ENCODE data around the gene TM2D1. TPM values are rescaled to one million over a fixed set of nuclear protein-coding genes. Genes with fewer than 3 reads are reported as not detected.

The TM2D1 gene
- total RNA-seq, 4 donors from 2014 or later = 46.7 to 70.7 (median 60.6) TPM

GRCh38 chr1:61674221-61674620 lies 50.7 kb downstream of the TM2D1 start:
- no peak for TF ChIP-seq CTCF (IDR thresholded peaks at IDR 0.05; ENCODE audit: low read depth)

GRCh38 chr1:61672376-61672775 lies 52.6 kb downstream of the TM2D1 start:
- no peak for TF ChIP-seq CTCF (IDR thresholded peaks at IDR 0.05; ENCODE audit: low read depth)

- TF ChIP-seq CTCF (IDR thresholded peaks at IDR 0.05; ENCODE audit: low read depth) = no peak
Measured at GRCh38 chr1:61670445-61670844, 54.5 kb downstream of the TM2D1 start.

- TF ChIP-seq CTCF (IDR thresholded peaks at IDR 0.05; ENCODE audit: low read depth) = no peak
Measured at GRCh38 chr1:61670016-61670415, 54.9 kb downstream of the TM2D1 start.

GRCh38 chr1:61659061-61659460 lies 65.9 kb downstream of the TM2D1 start:
- no peak for TF ChIP-seq CTCF (IDR thresholded peaks at IDR 0.05; ENCODE audit: low read depth)

GRCh38 chr1:61655453-61655852 lies 69.5 kb downstream of the TM2D1 start:
- TF ChIP-seq CTCF (IDR thresholded peaks at IDR 0.05; ENCODE audit: low read depth) = no peak

- no peak for TF ChIP-seq CTCF (IDR thresholded peaks at IDR 0.05; ENCODE audit: low read depth)
Measured at GRCh38 chr1:61654067-61654466, 70.9 kb downstream of the TM2D1 start.

All from subcutaneous adipose tissue (tissue), 4 donors.